ENCODE results near the gene TMEM247.

Gene TMEM247

GRCh38 chr2:46509804-46510203 lies 30.4 kb downstream of the TMEM247 start:
- no peaks in the 10 kb centered on the region for H3K79me2 ChIP-seq (ENCODE audit: control insufficient read depth, low read length)
- no peaks in the 10 kb centered on the region for H4K20me1 ChIP-seq (ENCODE audit: control insufficient read depth, insufficient read depth, low read depth, low read length)
- H3K36me3 ChIP-seq (ENCODE audit: control insufficient read depth, low read length), result no peaks in the 10 kb centered on the region
- no peaks in the 10 kb centered on the region for H3K4me1 ChIP-seq (ENCODE audit: control insufficient read depth, low read length)
- no peak overlapping the region for H3K4me3 ChIP-seq (ENCODE audit: low read length)
- no peak overlapping the region for H3K4me2 ChIP-seq (ENCODE audit: low read length)
- no peaks in the 10 kb centered on the region for H3K9me2 ChIP-seq (replicated peaks; ENCODE audit: control insufficient read depth, low read length)
- H3K27ac ChIP-seq (ENCODE audit: low read depth, low read length), result no peak overlapping the region
- TF ChIP-seq EZH2phosphoT487 (IDR thresholded peaks at IDR 0.05; ENCODE audit: borderline replicate concordance, low read length), result no peak
- TF ChIP-seq CTCF (IDR thresholded peaks at IDR 0.05; ENCODE audit: low read depth, low read length, poor library complexity, severe bottlenecking), result no peak
- no peaks in the 10 kb centered on the region for H3F3A ChIP-seq (ENCODE audit: control insufficient read depth, insufficient read depth)
- no peaks in the 10 kb centered on the region for H3K27me3 ChIP-seq (ENCODE audit: control insufficient read depth, low read length)
- H3K9me3 ChIP-seq (ENCODE audit: control insufficient read depth, insufficient read depth, low read length), result peaks cover 5% of the 10 kb centered on the region; the same call in 1 of the 2 replicates

GRCh38 chr2:46510598-46511177 lies 31.3 kb downstream of the TMEM247 start:
- H3K9me3 ChIP-seq (ENCODE audit: control insufficient read depth, insufficient read depth, low read length), result peaks cover 8% of the 10 kb centered on the region; the same call in 1 of the 2 replicates
- no peaks in the 10 kb centered on the region for H3K27me3 ChIP-seq (ENCODE audit: control insufficient read depth, low read length)
- H3K4me2 ChIP-seq (ENCODE audit: low read length), result no peak overlapping the region
- no peaks in the 10 kb centered on the region for H3K36me3 ChIP-seq (ENCODE audit: control insufficient read depth, low read length)
- no peaks in the 10 kb centered on the region for H3K4me1 ChIP-seq (ENCODE audit: control insufficient read depth, low read length)
- H3K4me3 ChIP-seq (ENCODE audit: low read length), result no peak overlapping the region
- no peaks in the 10 kb centered on the region for H3K79me2 ChIP-seq (ENCODE audit: control insufficient read depth, low read length)
- H4K20me1 ChIP-seq (ENCODE audit: control insufficient read depth, insufficient read depth, low read depth, low read length), result no peaks in the 10 kb centered on the region
- H3K9me2 ChIP-seq (replicated peaks; ENCODE audit: control insufficient read depth, low read length), result no peaks in the 10 kb centered on the region
- TF ChIP-seq EZH2phosphoT487 (IDR thresholded peaks at IDR 0.05; ENCODE audit: borderline replicate concordance, low read length) (no peak), CTCF (IDR thresholded peaks at IDR 0.05; ENCODE audit: low read depth, low read length, poor library complexity, severe bottlenecking) (no peak)
- H3K27ac ChIP-seq (ENCODE audit: low read depth, low read length), result no peak overlapping the region
- no peaks in the 10 kb centered on the region for H3F3A ChIP-seq (ENCODE audit: control insufficient read depth, insufficient read depth)

GRCh38 chr2:46512185-46512584 lies 32.8 kb downstream of the TMEM247 start:
- Histone ChIP-seq H3K9me3 (ENCODE audit: control insufficient read depth, insufficient read depth, low read length) (peaks cover 13% of the 10 kb centered on the region; the same call in 1 of the 2 replicates), H4K20me1 (ENCODE audit: control insufficient read depth, insufficient read depth, low read depth, low read length) (no peaks in the 10 kb centered on the region), H3K4me2 (ENCODE audit: low read length) (no peak overlapping the region), H3F3A (ENCODE audit: control insufficient read depth, insufficient read depth) (no peaks in the 10 kb centered on the region), H3K9me2 (replicated peaks; ENCODE audit: control insufficient read depth, low read length) (no peaks in the 10 kb centered on the region), H3K36me3 (ENCODE audit: control insufficient read depth, low read length) (no peaks in the 10 kb centered on the region), H3K4me1 (ENCODE audit: control insufficient read depth, low read length) (no peaks in the 10 kb centered on the region), H3K79me2 (ENCODE audit: control insufficient read depth, low read length) (no peaks in the 10 kb centered on the region), H3K27me3 (ENCODE audit: control insufficient read depth, low read length) (no peaks in the 10 kb centered on the region), H3K4me3 (ENCODE audit: low read length) (no peak overlapping the region), H3K27ac (ENCODE audit: low read depth, low read length) (no peak overlapping the region)
- TF ChIP-seq EZH2phosphoT487 (IDR thresholded peaks at IDR 0.05; ENCODE audit: borderline replicate concordance, low read length) (no peak), CTCF (IDR thresholded peaks at IDR 0.05; ENCODE audit: low read depth, low read length, poor library complexity, severe bottlenecking) (no peak)

Data from DOHH2 (cell line).